Posterior vena cava (tissue), 2 donors: ENCODE data around the gene SIGLEC11. TPM values are rescaled to one million over a fixed set of nuclear protein-coding genes. Genes with fewer than 3 reads are reported as not detected.
"Not testable (repeated sequence)": the region's sequence is repeated elsewhere in the genome, so short reads cannot be mapped to it uniquely, and the experiment has no call there.

Experiments used
- DNase-seq: peaks from one replicate; pipeline ENCODE4 v3.0.0-alpha.2; 2020; ENCODE audit warnings: low spot score
- intact Hi-C, 2 donors: fragments of 100-400 bp; cut with DNase I; formaldehyde crosslinking; loops; one replicate each; pipeline versions ENCODE4 v1.14.1 to v1.14.2; 2022 to 2023
- long read RNA-seq, 2 donors: library from polyadenylated mRNA; unstranded; transcript quantifications; one replicate each; pipeline ENCODE4 v2.0.0, GENCODE V29; 2020 to 2021
- total RNA-seq, 2 donors: library from RNA; stranded (reverse); fragmentation: NEBNext Ultra II Directional; extraction: Animal tissue kit (Norgen Biotek cat#: 25700); gene quantifications; one replicate each; pipeline ENCODE4 v1.2.1, GENCODE V29; 2021
- donor health status: DM: yes; HTN: yes; CAD: no.
- donor health status: DM: yes; HTN: yes; CAD: no.

SIGLEC11 gene
- total RNA-seq, result 1 to 10 TPM in 1 of 2 donors, under 1 TPM in 1; 0.95 to 3.3 TPM
- long read RNA-seq, donor 1, result 0 reads
- long read RNA-seq, donor 2, result 0 reads

- intact Hi-C loops, result not testable (repeated sequence)
- peak; percentile 47 for DNase-seq
These were observed at the start of gene SIGLEC11 for GRCh38 chr19:49960980-49961379. Gene SIGLEC11, minus strand, starts transcription at chr19:49961172. Its CDS starts 91 bp downstream, at chr19:49961081.

- no peak for DNase-seq
- intact Hi-C loops, result no loop called here
These were observed 47.6 kb upstream of the SIGLEC11 start for GRCh38 chr19:50008532-50008931.

- no peak for DNase-seq
- intact Hi-C loops, result no loop called here
These were observed 47.0 kb upstream of the SIGLEC11 start for GRCh38 chr19:50007947-50008346.

- intact Hi-C loops, result no loop called here
- DNase-seq, result no peak
These were observed 46.2 kb upstream of the SIGLEC11 start for GRCh38 chr19:50007170-50007569.

- DNase-seq, result no peak
- intact Hi-C loops, result no loop called here
These were observed 44.5 kb upstream of the SIGLEC11 start for GRCh38 chr19:50005428-50005827.

- intact Hi-C loops, result no loop called here
- peak; percentile 84 for DNase-seq
These were observed 42.9 kb upstream of the SIGLEC11 start for GRCh38 chr19:50003810-50004419.

GRCh38 chr19:50003254-50003788 is 42.3 kb upstream of the SIGLEC11 start:
- intact Hi-C loops, result no loop called here
- DNase-seq, result no peak

- DNase-seq, result no peak
- intact Hi-C loops, result no loop called here
These were observed 41.5 kb upstream of the SIGLEC11 start for GRCh38 chr19:50002386-50002960.

- intact Hi-C loops, result no loop called here
- no peak for DNase-seq
These were observed 40.8 kb upstream of the SIGLEC11 start for GRCh38 chr19:50001775-50002174.

- intact Hi-C loops, result no loop called here
- DNase-seq, result no peak
These were observed 40.0 kb upstream of the SIGLEC11 start for GRCh38 chr19:50000841-50001557.

GRCh38 chr19:50000038-50000840 is 39.3 kb upstream of the SIGLEC11 start:
- no peak for DNase-seq
- intact Hi-C loops, result no loop called here

GRCh38 chr19:49999371-50000010 is 38.5 kb upstream of the SIGLEC11 start:
- intact Hi-C loops, result no loop called here
- no peak for DNase-seq

- DNase-seq, result no peak
- intact Hi-C loops, result no loop called here
These were observed 36.7 kb upstream of the SIGLEC11 start for GRCh38 chr19:49997709-49998108.

- intact Hi-C loops, result no loop called here
- DNase-seq, result no peak
These were observed 27.5 kb upstream of the SIGLEC11 start for GRCh38 chr19:49988433-49988832.

- intact Hi-C loops, result no loop called here
- DNase-seq, result no peak
These were observed 27.0 kb upstream of the SIGLEC11 start for GRCh38 chr19:49988007-49988406.

GRCh38 chr19:49987159-49987698 is 26.3 kb upstream of the SIGLEC11 start:
- intact Hi-C loops, result no loop called here

GRCh38 chr19:49986354-49986753 is 25.4 kb upstream of the SIGLEC11 start:
- intact Hi-C loops, result no loop called here
- no peak for DNase-seq

More at GRCh38 chr19:49987159-49987698, 26.3 kb upstream of the SIGLEC11 start:
- DNase-seq, result peak; percentile 96

- intact Hi-C loops, result no loop called here
- DNase-seq, result no peak
These were observed 24.9 kb upstream of the SIGLEC11 start for GRCh38 chr19:49985871-49986270.

GRCh38 chr19:49984491-49984890 is 23.5 kb upstream of the SIGLEC11 start:
- DNase-seq, result no peak
- intact Hi-C loops, result loop anchor here (5.0 kb wide), 1 partner anchor 47 kb away; no protein-coding TSS in a partner anchor
